BJ (cell line): ENCODE measurements around the gene SYT12. TPM values are rescaled to one million over a fixed set of nuclear protein-coding genes. Genes with fewer than 3 reads are reported as not detected.

Source experiments
- CTCF ChIA-PET: fragments of 350-600 bp; formaldehyde crosslinking; extraction: SDS; loops from one replicate; lab custom pipeline; 2021; ENCODE audit warnings: antibody characterized with exemption, inconsistent platforms; lab: Yijun Ruan, JAX
- POLR2A ChIA-PET: fragments of 300-600 bp; sonication (Branson Sonifier 250); formaldehyde crosslinking; extraction: SDS; loops from one replicate; lab custom pipeline; 2021; ENCODE audit warnings: antibody characterized with exemption; lab: Charles Lee
- DNase-seq: peaks from one replicate; pipeline ENCODE4 v3.0.0-alpha.2; 2011; ENCODE audit warnings: low read depth
- H3K27me3 ChIP-seq: 2 replicates; pipeline ENCODE4 v1.6.0; 2011; ENCODE audit warnings: low read length; ENCODE audit not compliant: control insufficient read depth, insufficient read depth
- H3K36me3 ChIP-seq: 2 replicates; pipeline ENCODE4 v1.5.1; 2011; ENCODE audit warnings: low read length; ENCODE audit not compliant: control insufficient read depth, insufficient read depth
- H3K4me3 ChIP-seq: 2 replicates; pipeline ENCODE4 v1.5.1; 2011; ENCODE audit warnings: low read depth, mild to moderate bottlenecking, control low read depth, low read length
- polyA plus RNA-seq: library from polyadenylated mRNA; depleted of rRNA; stranded (reverse); fragments of >200 nt; gene quantifications from 2 replicates; pipeline ENCODE4 v1.2.3, GENCODE V29; 2011
- TF ChIP-seq, protein P1 (sequence below): IDR thresholded peaks from 2 replicates; pipeline ENCODE4 v1.5.1; 2011; ENCODE audit warnings: low read depth, mild to moderate bottlenecking, control low read depth, inconsistent platforms, low read length, moderate library complexity; ENCODE audit not compliant: insufficient read depth

SYT12 gene
- polyA plus RNA-seq, 1 experiment, result 0.13 TPM

GRCh38 chr11:67082071-67082791 is 59.3 kb downstream of the SYT12 start:
- TF ChIP-seq, protein P1, sequence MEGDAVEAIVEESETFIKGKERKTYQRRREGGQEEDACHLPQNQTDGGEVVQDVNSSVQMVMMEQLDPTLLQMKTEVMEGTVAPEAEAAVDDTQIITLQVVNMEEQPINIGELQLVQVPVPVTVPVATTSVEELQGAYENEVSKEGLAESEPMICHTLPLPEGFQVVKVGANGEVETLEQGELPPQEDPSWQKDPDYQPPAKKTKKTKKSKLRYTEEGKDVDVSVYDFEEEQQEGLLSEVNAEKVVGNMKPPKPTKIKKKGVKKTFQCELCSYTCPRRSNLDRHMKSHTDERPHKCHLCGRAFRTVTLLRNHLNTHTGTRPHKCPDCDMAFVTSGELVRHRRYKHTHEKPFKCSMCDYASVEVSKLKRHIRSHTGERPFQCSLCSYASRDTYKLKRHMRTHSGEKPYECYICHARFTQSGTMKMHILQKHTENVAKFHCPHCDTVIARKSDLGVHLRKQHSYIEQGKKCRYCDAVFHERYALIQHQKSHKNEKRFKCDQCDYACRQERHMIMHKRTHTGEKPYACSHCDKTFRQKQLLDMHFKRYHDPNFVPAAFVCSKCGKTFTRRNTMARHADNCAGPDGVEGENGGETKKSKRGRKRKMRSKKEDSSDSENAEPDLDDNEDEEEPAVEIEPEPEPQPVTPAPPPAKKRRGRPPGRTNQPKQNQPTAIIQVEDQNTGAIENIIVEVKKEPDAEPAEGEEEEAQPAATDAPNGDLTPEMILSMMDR, result no peak
- H3K27me3 ChIP-seq, result no peaks in the 10 kb centered on the region
- ChIA-PET CTCF (interaction anchor here (0.5 to 3.5 kb wide), 19 partner anchors 10 to 305 kb away, joined by 3 to 21 read pairs (median 4); partner anchors contain the start of gene ANKRD13D), POLR2A (no interaction called here)
- no peak for DNase-seq
- no peaks in the 10 kb centered on the region for H3K36me3 ChIP-seq
- no peak overlapping the region for H3K4me3 ChIP-seq

DNA sequence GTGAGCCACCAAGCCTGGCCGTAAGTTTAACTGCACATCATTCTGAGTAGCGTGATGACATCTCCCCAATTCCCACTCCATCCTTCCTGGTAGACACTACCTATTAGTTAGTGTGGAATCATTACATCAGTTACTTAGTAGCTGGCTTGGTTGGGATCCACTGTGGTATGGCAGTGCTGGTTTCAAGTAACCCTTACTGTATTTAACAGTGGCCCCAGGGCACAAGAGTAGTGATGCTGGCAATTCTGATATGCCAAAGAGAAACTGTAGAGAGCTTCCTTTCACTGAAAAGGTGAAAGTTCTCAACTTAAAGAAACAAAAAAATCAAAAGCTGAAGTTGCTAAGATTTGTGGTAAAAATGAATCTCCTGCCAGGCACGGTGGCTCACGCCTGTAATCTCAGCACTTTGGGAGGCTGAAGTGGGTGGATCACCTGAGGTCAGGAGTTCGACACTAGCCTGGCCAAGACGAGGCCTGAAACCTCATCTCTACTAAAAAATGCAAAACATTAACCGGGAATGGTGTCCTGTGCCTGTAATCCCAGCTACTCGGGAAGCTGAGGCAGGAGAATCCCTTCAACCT is 60.9 kb downstream of the SYT12 start:
- POLR2A ChIA-PET, result interaction anchor here (0.7 kb wide), 1 partner anchor 11 kb away, joined by 14 read pairs; no protein-coding TSS in a partner anchor
- DNase-seq, result no peak
- TF ChIP-seq, protein P1, result no peak
- Histone ChIP-seq H3K36me3 (no peaks in the 10 kb centered on the region), H3K27me3 (no peaks in the 10 kb centered on the region), H3K4me3 (no peak overlapping the region)
- CTCF ChIA-PET, result interaction anchor here (0.8 to 2.7 kb wide), 3 partner anchors 11 to 234 kb away, joined by 3 to 21 read pairs (median 4); no protein-coding TSS in a partner anchor

DNA sequence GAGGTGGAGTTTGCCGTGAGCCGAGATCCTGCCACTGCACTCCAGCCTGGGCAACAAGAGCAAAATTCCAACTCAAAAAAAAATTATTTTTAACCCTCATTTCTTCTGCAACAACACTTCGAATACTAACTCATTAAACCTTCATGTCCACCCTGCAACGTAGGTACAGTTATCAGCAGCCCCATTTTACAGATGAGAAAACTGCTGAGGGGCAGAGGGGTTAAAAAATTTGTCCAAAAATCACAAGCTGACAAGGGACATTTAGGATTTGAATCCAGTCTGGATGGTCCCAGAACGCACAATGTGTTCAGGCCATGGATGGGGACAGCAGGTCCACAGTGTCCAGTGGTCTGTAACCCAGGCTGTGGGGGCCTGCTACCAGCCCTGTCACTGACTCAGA is 62.7 kb downstream of the SYT12 start:
- CTCF ChIA-PET, result no interaction called here
- no peak for DNase-seq
- POLR2A ChIA-PET, result no interaction called here
- no peaks in the 10 kb centered on the region for H3K27me3 ChIP-seq
- TF ChIP-seq, protein P1, result no peak
- H3K4me3 ChIP-seq, result no peak overlapping the region
- H3K36me3 ChIP-seq, result no peaks in the 10 kb centered on the region

DNA sequence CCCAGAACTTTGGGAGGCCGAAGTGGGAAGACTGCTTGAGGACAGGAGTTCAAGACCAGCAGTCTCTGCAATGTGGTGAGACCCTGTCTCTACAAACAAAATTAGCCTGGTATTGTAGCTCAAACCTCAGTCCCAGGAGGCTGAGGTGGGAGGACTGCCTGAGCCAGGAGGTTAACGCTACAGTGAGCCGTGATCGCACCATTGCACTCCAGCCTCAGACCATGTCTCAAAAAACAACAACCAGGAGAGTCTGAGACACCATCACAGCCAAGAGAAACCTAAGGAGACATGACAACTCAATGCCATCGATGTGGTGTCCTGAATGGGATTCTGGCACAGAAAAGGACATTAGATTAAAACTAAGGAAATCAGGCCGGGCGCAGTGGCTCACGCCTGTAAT is 67.8 kb downstream of the SYT12 start:
- ChIA-PET CTCF (interaction anchor here (0.6 to 1.6 kb wide), 3 partner anchors 10 to 227 kb away, joined by 3 to 5 read pairs (median 4); no protein-coding TSS in a partner anchor), POLR2A (no interaction called here)
- Histone ChIP-seq H3K36me3 (no peaks in the 10 kb centered on the region), H3K27me3 (no peaks in the 10 kb centered on the region; the same call in 1 of the 2 replicates), H3K4me3 (no peak overlapping the region)
- DNase-seq, result no peak
- TF ChIP-seq, protein P1, result no peak

DNA sequence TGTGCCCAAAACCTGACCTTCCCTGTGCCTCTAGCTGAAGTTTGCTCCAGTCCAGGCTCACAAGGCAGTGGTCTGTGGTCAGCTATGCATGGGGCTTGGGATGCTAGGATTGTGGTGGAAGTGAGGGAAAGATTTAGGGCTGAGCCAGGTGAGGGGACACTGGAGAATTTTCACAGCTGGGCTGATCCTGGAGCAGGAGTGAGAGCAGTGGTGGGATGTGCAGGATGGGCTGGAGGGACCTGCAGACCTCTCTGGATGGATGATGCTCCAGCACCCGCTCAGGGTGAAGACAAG is 72.2 kb downstream of the SYT12 start:
- no peak overlapping the region for H3K4me3 ChIP-seq
- H3K36me3 ChIP-seq, result no peaks in the 10 kb centered on the region
- POLR2A ChIA-PET, result interaction anchor here (0.5 kb wide), 1 partner anchor 11 kb away, joined by 14 read pairs; no protein-coding TSS in a partner anchor
- H3K27me3 ChIP-seq, result peaks cover 3% of the 10 kb centered on the region
- no peak for DNase-seq
- CTCF ChIA-PET, result interaction anchor here (0.5 to 2.0 kb wide), 7 partner anchors 8 to 284 kb away, joined by 3 to 7 read pairs (median 3); no protein-coding TSS in a partner anchor
- TF ChIP-seq, protein P1, result no peak
